Measurements from ENCODE around the gene NOXA1.
"Not testable (repeated sequence)": the region's sequence is repeated elsewhere in the genome, so short reads cannot be mapped to it uniquely, and the experiment has no call there.

NOXA1 gene

GRCh38 chr9:137422604-137423513, at the start of gene NOXA1, which contains the start of gene EXD3:
Gene NOXA1, plus strand, starts transcription at chr9:137423393. Its CDS starts 137 bp downstream, at chr9:137423530.
Gene EXD3, minus strand, starts transcription at chr9:137423162. Its CDS starts 27,805 bp downstream, at chr9:137395357.
- no peak for DNase-seq

- no peak for DNase-seq
Measured at GRCh38 chr9:137373611-137373980, 49.6 kb upstream of the NOXA1 start.

GRCh38 chr9:137374131-137374845, 48.9 kb upstream of the NOXA1 start:
- DNase-seq = no peak

DNA sequence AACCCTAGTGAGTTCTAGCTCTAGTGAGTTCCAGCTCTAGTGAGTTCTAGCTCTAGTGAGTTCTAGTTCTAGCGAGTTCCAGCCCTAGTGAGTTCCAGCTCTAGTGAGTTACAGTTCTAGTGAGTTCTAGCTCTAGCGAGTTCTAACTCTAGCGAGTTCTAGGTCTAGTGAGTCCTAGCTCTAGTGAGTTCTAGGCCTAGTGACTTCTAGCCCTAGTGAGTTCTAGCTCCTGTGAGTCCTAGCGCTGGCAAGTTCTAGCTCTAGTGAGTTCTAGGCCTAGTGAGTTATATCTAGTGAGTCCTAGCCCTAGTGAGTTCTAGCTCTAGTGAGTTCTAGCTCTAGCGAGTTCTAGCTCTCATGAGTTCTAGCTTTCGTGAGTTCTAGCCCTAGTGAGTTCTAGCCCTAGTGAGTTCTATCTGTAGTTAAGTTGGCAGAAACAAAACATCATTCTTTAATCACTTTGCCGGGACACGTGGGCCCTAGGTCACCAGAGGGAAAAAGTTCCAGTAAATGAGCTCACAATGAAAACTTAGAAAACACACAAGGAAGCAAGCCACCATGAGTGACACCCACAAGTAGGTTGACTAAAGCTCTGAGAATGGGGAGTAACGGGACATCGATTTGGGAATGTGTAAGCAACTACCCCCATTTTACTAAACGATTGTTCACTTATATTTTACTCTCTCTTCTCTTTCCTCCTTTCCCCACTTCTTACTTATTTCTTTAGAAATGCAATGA, 47.7 kb upstream of the NOXA1 start:
- no peak for DNase-seq

DNA sequence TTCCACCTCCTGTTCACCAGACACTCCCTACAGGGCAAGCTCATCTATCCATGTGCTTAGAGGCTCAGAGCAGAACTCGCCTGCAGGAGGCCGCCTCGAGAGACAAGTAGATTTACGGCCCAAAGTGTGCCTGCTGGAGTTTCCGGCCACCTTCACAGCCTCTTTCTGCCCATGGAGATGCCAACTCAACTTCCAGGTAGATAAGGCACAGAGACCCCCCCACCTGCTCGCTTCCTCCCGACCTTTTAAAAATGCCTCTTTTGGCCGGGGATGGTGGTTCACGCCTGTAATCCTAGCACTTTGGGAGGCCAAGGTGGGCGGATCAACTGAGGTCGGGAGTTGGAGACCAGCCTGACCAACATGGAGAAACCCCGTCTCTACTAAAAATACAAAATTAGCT, 46.8 kb upstream of the NOXA1 start:
- no peak for DNase-seq

GRCh38 chr9:137378688-137379410, 44.3 kb upstream of the NOXA1 start:
- DNase-seq = not testable (repeated sequence)

- no peak for DNase-seq
Measured at GRCh38 chr9:137379761-137380161, 43.4 kb upstream of the NOXA1 start.

GRCh38 chr9:137380171-137380570, 43.0 kb upstream of the NOXA1 start:
- DNase-seq = no peak

DNA sequence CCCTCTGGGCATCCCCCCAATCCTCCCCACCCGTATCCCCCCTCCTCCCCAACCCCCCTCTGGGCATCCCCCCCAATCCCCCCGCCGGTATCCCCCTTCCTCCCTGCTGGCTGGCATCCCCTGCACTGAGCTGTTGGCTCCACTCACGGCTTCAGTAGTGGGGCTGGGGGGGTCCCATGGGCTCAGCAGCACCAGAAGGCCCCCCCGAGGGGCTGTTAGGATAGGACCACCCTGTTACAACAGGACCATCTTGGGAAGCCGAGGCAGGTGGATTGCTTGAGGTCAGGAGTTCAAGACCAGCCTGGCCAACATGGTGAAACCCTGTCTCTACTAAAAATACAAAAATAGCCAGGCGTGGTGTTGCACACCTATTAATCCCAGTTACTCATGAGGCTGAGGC, 42.6 kb upstream of the NOXA1 start:
- no peak for DNase-seq

DNA sequence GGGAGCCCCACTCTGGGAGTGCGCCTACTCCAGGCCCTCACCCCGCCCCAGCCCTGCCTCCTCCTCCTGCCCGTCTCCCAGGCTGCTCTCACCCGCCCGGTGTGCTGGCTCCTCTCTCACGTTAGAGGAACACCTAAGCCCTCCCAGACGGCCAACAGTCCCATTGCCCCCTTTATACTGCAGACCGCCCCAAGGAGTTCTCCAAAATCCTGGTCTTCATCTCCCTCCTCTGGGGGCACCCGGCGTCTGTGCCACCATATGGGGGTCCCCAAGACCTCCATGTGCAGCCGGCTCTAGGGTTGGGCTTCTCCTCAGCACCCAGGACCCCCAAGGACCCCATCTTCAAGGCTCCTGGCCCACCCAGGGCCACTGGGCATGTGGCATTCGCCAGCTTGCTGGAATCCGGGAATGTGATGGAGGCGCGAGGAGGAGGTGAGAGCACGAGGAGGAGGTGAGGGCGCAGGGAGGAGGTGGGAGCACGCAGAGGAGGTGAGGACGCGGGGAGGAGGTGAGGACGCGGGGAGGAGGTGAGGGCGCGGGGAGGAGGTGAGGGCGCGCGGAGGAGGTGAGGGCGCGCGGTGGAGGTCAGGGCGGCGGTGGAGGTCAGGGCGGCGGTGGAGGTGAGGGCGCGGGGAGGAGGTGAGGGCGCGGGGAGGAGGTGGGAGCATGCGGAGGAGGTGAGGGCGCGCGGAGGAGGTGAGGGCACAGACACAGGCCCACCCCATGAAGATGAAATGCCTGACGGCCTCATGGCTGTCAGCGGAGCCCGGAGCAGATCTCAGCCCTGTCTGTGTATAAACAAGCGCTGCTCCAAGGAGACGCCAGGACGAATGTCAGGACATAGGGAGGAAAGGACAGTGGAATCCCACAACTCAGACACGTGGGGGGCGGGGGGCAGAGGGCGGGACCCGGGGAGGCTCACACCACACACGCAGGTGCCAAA, 41.4 kb upstream of the NOXA1 start:
- DNase-seq = no peak

- no peak for DNase-seq
Measured at GRCh38 chr9:137382444-137383080, 40.6 kb upstream of the NOXA1 start.

DNA sequence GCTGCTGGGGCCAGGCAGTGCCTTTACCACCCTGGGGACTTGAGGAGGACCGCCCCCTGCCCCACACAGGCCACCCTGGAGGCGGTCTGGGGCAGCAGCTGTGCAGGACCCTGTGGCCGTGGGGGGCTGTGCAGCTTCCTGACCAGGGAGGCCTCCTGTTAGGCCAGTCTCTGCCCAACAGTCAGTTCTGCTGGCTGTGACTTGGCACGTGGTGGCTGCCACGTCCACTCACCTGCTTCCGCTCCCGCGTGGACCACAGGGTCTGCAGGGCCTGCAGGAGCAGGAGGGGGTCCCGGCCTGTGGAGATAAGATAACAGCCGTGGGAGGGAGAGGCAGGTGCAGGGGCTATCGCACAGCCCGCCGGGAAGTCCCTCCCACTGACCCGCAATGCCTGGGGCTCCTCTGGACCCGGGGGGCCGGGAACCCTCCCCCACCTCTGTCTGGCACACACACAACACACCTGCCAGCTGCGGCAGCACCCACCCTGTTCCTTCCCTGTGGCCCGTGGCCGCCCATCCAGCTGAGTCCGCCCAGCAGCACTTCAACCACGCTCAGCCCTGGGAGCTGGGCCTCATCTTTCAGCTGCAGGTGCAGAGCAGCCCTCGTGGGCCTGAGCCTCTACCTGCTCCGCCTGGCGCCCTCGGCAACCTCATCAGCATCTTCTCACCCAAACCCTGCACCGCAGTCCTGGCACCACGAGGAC, 40.0 kb upstream of the NOXA1 start:
- no peak for DNase-seq

DNA sequence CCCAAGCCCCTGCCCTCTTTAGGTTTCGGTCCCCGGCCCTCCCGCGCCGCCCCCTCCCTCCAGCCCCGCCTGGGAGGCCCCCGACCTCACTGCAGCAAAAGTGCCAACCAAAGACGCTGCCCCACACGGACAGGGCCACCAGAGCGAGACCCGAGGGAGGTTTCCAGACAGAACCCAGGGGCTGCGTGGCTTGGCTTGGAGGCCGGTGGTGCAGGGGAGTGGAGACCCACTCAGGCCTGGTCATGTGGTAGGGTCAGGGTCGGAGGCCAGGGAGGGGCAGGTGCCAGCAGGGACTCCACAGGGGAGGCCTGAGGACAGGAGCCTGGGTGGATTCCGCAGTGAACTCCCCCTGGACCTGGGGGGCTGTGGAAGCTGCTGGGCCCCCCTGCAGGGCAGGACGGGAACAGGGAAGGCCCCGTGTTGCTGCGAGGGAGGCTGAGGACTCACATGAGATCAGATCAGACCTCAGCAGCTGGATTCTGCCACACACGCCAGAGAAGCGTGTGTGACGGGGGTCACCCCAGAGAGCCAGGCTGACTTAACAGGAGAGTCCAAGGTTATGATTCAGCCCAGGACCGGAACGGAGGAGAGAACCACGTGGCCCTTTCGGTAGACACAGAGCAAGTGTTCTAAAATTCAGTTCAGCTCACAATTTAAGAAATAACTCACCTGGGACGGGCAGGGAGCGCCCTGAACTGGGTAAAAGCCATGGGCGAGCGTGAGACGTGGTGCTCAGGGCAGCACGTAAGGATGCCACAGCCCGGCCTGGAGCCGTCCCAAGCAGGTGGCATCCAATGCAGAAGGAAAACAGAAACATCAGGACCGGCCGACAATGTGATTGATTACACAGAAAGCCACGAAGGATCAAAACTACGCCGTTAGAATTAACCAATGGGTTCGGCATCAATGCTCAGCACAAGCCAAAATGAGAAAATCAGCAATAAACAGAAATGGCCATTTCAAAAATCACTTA, 39.1 kb upstream of the NOXA1 start:
- no peak for DNase-seq

DNA sequence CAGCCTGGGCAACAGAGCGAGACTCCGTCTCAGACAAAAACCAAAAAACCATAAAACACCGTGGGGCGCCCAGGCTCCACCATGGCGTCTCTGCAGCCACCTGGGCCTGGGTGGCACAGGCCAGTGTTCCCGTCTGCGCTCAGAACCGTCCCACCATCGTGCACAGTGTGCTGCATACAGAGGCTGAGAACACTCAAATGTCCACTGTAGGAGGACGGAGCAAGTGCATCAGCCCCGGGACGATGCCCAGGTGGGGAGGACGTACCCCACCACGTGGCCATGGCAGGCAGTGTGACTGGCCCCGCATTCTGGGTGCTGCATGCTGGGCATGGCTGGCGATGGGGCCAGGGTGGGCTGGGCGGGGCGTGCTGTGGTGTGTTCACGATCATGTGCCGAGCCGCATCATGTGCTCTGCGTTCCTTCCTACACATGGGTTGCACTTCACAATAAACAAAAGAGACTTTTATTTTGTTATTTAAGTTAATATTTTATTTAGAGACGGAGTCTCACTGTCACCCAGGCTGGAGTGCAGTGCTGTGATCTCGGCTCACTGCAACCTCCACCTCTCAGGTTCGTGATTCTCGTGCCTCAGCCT, 38.0 kb upstream of the NOXA1 start:
- DNase-seq = no peak

GRCh38 chr9:137386507-137387113, 36.6 kb upstream of the NOXA1 start:
- DNase-seq = not testable (repeated sequence)

- DNase-seq = no peak
Measured at GRCh38 chr9:137387114-137387890, 35.9 kb upstream of the NOXA1 start.

DNA sequence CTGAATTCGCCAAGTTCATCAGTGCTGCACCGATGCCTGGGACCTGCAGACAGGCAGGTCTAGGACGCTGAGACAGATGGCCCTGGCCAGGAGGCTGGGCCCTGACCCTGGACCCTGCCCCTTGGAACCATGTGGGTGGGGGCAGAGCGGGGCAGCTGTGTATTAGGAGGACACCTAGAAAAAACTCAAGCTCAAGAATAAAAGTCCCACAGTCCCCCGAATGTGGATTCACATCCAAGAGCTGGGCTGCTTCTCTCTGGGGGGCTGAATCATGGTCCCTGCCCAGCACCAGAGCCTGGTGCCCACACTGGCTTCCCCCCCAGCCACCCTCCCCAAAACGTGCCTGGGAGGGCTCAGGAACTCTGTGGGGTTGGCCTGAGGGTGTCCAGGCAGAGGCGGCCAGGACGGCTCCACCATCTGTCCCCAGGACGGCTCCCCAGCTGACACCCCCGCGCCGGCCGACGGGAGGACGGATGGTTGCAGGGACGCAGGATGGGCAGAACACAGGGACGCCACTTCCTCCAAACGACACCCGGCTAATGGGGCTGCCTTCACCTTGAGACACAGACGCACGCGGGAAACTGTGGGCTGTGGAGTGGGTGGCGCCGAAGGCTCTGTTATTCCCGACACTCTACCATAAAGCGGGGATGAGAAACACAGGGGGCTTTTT, 35.2 kb upstream of the NOXA1 start:
- no peak for DNase-seq

Measured in NCI-H524 treated with DMSO at 0.1 percent for 48 hours (cell line).